Measurements from ENCODE around the gene PRR11.
A peak's percentile ranks its signal among the peaks of the same experiment; 100 is the strongest.
"Not testable (repeated sequence)": the region's sequence is repeated elsewhere in the genome, so short reads cannot be mapped to it uniquely, and the experiment has no call there.

Gene PRR11

GRCh38 chr17:59129814-59130213, 25.7 kb upstream of the PRR11 start:
- peaks cover 12% of the 10 kb centered on the region for H3K79me1 ChIP-seq (replicated peaks; ENCODE audit: low read length, poor library complexity, severe bottlenecking)
- H4K8ac ChIP-seq (ENCODE audit: low read length): no peak overlapping the region
- H2BK15ac ChIP-seq (ENCODE audit: low read depth, poor library complexity, severe bottlenecking): no peak overlapping the region
- no CpG with 5 or more reads among the region's 2 CpGs for WGBS
- H2BK5ac ChIP-seq (ENCODE audit: low read depth, low read length, poor library complexity, severe bottlenecking): no peak overlapping the region
- peaks cover 3 to 7% of the 10 kb centered on the region in 2 experiments for H3K36me3 ChIP-seq (ENCODE audit: control insufficient read depth in 1 of 2, insufficient read depth in 2 of 2, low read depth in 1 of 2, low read length in 2 of 2)
- no peak overlapping the region for H3K4me2 ChIP-seq (ENCODE audit: low read length, poor library complexity, severe bottlenecking)
- H3K14ac ChIP-seq (ENCODE audit: low read length in 2 of 2): no peak overlapping the region
- H3K4me1 ChIP-seq (ENCODE audit: control insufficient read depth, insufficient read depth, low read depth, low read length): peaks cover 2% of the 10 kb centered on the region
- no peak overlapping the region for H3K18ac ChIP-seq (ENCODE audit: low read depth in 1 of 2, low read length in 2 of 2)
- no peak overlapping the region for H3K4ac ChIP-seq (ENCODE audit: low read depth in 1 of 2, low read length in 2 of 2)
- no peaks in the 10 kb centered on the region for H3K27me3 ChIP-seq (ENCODE audit: control insufficient read depth in 1 of 2, insufficient read depth in 1 of 2, low read length in 2 of 2)
- DNase-seq: no peak
- H3K23ac ChIP-seq (ENCODE audit: low read length in 2 of 2): no peak overlapping the region
- no peak overlapping the region for H2BK120ac ChIP-seq (ENCODE audit: low read depth, low read length)
- no peak overlapping the region for H2AK5ac ChIP-seq (ENCODE audit: low read length, severe bottlenecking)
- H3K27ac ChIP-seq (ENCODE audit: low read length, poor library complexity, severe bottlenecking): no peak overlapping the region
- H2BK12ac ChIP-seq (ENCODE audit: low read length in 2 of 2): no peak overlapping the region
- no peaks in the 10 kb centered on the region for H3K9me3 ChIP-seq (ENCODE audit: control insufficient read depth, low read length)
- H3K9ac ChIP-seq (ENCODE audit: low read length): no peak overlapping the region
- no peak overlapping the region for H2AFZ ChIP-seq (ENCODE audit: low read depth, low read length)
- H3K4me3 ChIP-seq (ENCODE audit: insufficient read depth in 1 of 2, low read depth in 1 of 2, low read length in 2 of 2): no peak overlapping the region
- no peak overlapping the region for H4K91ac ChIP-seq (ENCODE audit: low read length)

- H3K18ac ChIP-seq (ENCODE audit: low read depth in 1 of 2, low read length in 2 of 2): no peak overlapping the region
- no peak overlapping the region for H2BK15ac ChIP-seq (ENCODE audit: low read depth, poor library complexity, severe bottlenecking)
- H2BK120ac ChIP-seq (ENCODE audit: low read depth, low read length): no peak overlapping the region
- H3K4me3 ChIP-seq (ENCODE audit: insufficient read depth in 1 of 2, low read depth in 1 of 2, low read length in 2 of 2): no peak overlapping the region
- peaks cover 3 to 7% of the 10 kb centered on the region in 2 experiments for H3K36me3 ChIP-seq (ENCODE audit: control insufficient read depth in 1 of 2, insufficient read depth in 2 of 2, low read depth in 1 of 2, low read length in 2 of 2)
- H2AK5ac ChIP-seq (ENCODE audit: low read length, severe bottlenecking): no peak overlapping the region
- peaks cover 12% of the 10 kb centered on the region for H3K79me1 ChIP-seq (replicated peaks; ENCODE audit: low read length, poor library complexity, severe bottlenecking)
- no peak overlapping the region for H4K8ac ChIP-seq (ENCODE audit: low read length)
- H3K9ac ChIP-seq (ENCODE audit: low read length): peak overlapping the region; percentile 72
- H3K4me2 ChIP-seq (ENCODE audit: low read length, poor library complexity, severe bottlenecking): no peak overlapping the region
- no peak overlapping the region for H2AFZ ChIP-seq (ENCODE audit: low read depth, low read length)
- H2BK12ac ChIP-seq (ENCODE audit: low read length in 2 of 2): no peak overlapping the region
- H3K14ac ChIP-seq (ENCODE audit: low read length in 2 of 2): no peak overlapping the region
- H3K4ac ChIP-seq (ENCODE audit: low read depth in 1 of 2, low read length in 2 of 2): no peak overlapping the region
- no peak overlapping the region for H4K91ac ChIP-seq (ENCODE audit: low read length)
- WGBS: no CpG with 5 or more reads among the region's 1 CpG
- H3K27me3 ChIP-seq (ENCODE audit: control insufficient read depth in 1 of 2, insufficient read depth in 1 of 2, low read length in 2 of 2): no peaks in the 10 kb centered on the region
- H3K23ac ChIP-seq (ENCODE audit: low read length in 2 of 2): no peak overlapping the region
- no peak overlapping the region for H2BK5ac ChIP-seq (ENCODE audit: low read depth, low read length, poor library complexity, severe bottlenecking)
- no peak overlapping the region for H3K27ac ChIP-seq (ENCODE audit: low read length, poor library complexity, severe bottlenecking)
- peaks cover 2% of the 10 kb centered on the region for H3K4me1 ChIP-seq (ENCODE audit: control insufficient read depth, insufficient read depth, low read depth, low read length)
- DNase-seq: no peak
- no peaks in the 10 kb centered on the region for H3K9me3 ChIP-seq (ENCODE audit: control insufficient read depth, low read length)
These were observed 24.4 kb upstream of the PRR11 start for GRCh38 chr17:59131131-59131530.

- H2AK5ac ChIP-seq (ENCODE audit: low read length, severe bottlenecking); H3K27me3 ChIP-seq (ENCODE audit: control insufficient read depth in 1 of 2, insufficient read depth in 1 of 2, low read length in 2 of 2); H3K9me3 ChIP-seq (ENCODE audit: control insufficient read depth, low read length); DNase-seq; H2BK12ac ChIP-seq (ENCODE audit: low read length in 2 of 2); H3K4ac ChIP-seq (ENCODE audit: low read depth in 1 of 2, low read length in 2 of 2); H3K9ac ChIP-seq (ENCODE audit: low read length); H4K8ac ChIP-seq (ENCODE audit: low read length); H2BK120ac ChIP-seq (ENCODE audit: low read depth, low read length); H2BK15ac ChIP-seq (ENCODE audit: low read depth, poor library complexity, severe bottlenecking); H3K79me1 ChIP-seq (replicated peaks; ENCODE audit: low read length, poor library complexity, severe bottlenecking); H3K36me3 ChIP-seq (ENCODE audit: control insufficient read depth in 1 of 2, insufficient read depth in 2 of 2, low read depth in 1 of 2, low read length in 2 of 2); H3K4me2 ChIP-seq (ENCODE audit: low read length, poor library complexity, severe bottlenecking); H3K18ac ChIP-seq (ENCODE audit: low read depth in 1 of 2, low read length in 2 of 2); H3K27ac ChIP-seq (ENCODE audit: low read length, poor library complexity, severe bottlenecking); H2BK5ac ChIP-seq (ENCODE audit: low read depth, low read length, poor library complexity, severe bottlenecking); H3K14ac ChIP-seq (ENCODE audit: low read length in 2 of 2); H3K23ac ChIP-seq (ENCODE audit: low read length in 2 of 2); H4K91ac ChIP-seq (ENCODE audit: low read length); H2AFZ ChIP-seq (ENCODE audit: low read depth, low read length); H3K4me3 ChIP-seq (ENCODE audit: insufficient read depth in 1 of 2, low read depth in 1 of 2, low read length in 2 of 2); H3K4me1 ChIP-seq (ENCODE audit: control insufficient read depth, insufficient read depth, low read depth, low read length): not testable (repeated sequence)
- 98% methylated on average over 6 of the region's 10 CpGs for WGBS
These were observed 17.2 kb upstream of the PRR11 start for GRCh38 chr17:59138339-59138738.

GRCh38 chr17:59139939-59140338, 15.6 kb upstream of the PRR11 start:
- Histone ChIP-seq H3K9ac (ENCODE audit: low read length) (no peak overlapping the region), H4K8ac (ENCODE audit: low read length) (no peak overlapping the region), H3K4me1 (ENCODE audit: control insufficient read depth, insufficient read depth, low read depth, low read length) (no peaks in the 10 kb centered on the region), H4K91ac (ENCODE audit: low read length) (no peak overlapping the region), H2BK12ac (ENCODE audit: low read length in 2 of 2) (no peak overlapping the region), H3K14ac (ENCODE audit: low read length in 2 of 2) (no peak overlapping the region), H2BK120ac (ENCODE audit: low read depth, low read length) (no peak overlapping the region), H3K23ac (ENCODE audit: low read length in 2 of 2) (no peak overlapping the region), H2AK5ac (ENCODE audit: low read length, severe bottlenecking) (no peak overlapping the region), H2AFZ (ENCODE audit: low read depth, low read length) (no peak overlapping the region), H3K4ac (ENCODE audit: low read depth in 1 of 2, low read length in 2 of 2) (no peak overlapping the region), H3K27ac (ENCODE audit: low read length, poor library complexity, severe bottlenecking) (no peak overlapping the region), H2BK15ac (ENCODE audit: low read depth, poor library complexity, severe bottlenecking) (no peak overlapping the region), H3K4me3 (ENCODE audit: insufficient read depth in 1 of 2, low read depth in 1 of 2, low read length in 2 of 2) (no peak overlapping the region), H3K9me3 (ENCODE audit: control insufficient read depth, low read length) (no peaks in the 10 kb centered on the region), H3K36me3 (ENCODE audit: control insufficient read depth in 1 of 2, insufficient read depth in 2 of 2, low read depth in 1 of 2, low read length in 2 of 2) (no peaks in the 10 kb centered on the region), H3K18ac (ENCODE audit: low read depth in 1 of 2, low read length in 2 of 2) (no peak overlapping the region), H3K27me3 (ENCODE audit: control insufficient read depth in 1 of 2, insufficient read depth in 1 of 2, low read length in 2 of 2) (no peaks in the 10 kb centered on the region), H3K79me1 (replicated peaks; ENCODE audit: low read length, poor library complexity, severe bottlenecking) (peaks cover 6% of the 10 kb centered on the region), H2BK5ac (ENCODE audit: low read depth, low read length, poor library complexity, severe bottlenecking) (no peak overlapping the region), H3K4me2 (ENCODE audit: low read length, poor library complexity, severe bottlenecking) (no peak overlapping the region)
- no peak for DNase-seq
- WGBS: over 99% methylated on average over 4 of the region's 4 CpGs

Measured in mesenchymal stem cell (in vitro differentiated cells and primary cell).